SHP77 treated with DMSO at 0.1 percent for 48 hours (cell line): Measurements from ENCODE around the gene TIPARP.
"Not testable (repeated sequence)": the region's sequence is repeated elsewhere in the genome, so short reads cannot be mapped to it uniquely, and the experiment has no call there.

Source experiments
- DNase-seq: peaks from one replicate; lab custom pipeline; 2025; lab: John Stamatoyannopoulos, UW

The TIPARP gene

GRCh38 chr3:156648086-156648485, 26.3 kb upstream of the TIPARP start:
- no peak for DNase-seq

DNA sequence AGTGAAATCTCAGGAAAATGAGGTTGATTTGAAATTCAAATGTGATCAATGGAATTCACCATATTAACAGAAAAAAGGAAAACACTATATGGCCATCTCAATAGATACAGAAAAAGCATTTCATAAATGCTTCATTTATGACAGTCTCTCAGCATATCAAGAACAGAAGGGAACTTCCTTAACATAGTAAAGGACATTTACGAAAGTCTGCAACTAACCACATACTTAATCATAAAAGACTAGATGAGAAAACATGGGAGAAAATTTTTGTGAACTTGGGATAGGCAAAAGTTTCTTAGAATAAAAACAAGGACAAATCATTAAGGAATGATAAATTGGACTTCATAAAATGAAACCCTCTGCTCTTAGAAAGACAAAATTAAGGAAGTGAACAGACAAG, 24.7 kb upstream of the TIPARP start:
- DNase-seq: no peak

- DNase-seq: not testable (repeated sequence)
Measured at GRCh38 chr3:156652661-156653060, 21.7 kb upstream of the TIPARP start.

- no peak for DNase-seq
Measured at GRCh38 chr3:156654834-156655233, 19.6 kb upstream of the TIPARP start.

GRCh38 chr3:156655819-156656550, 18.4 kb upstream of the TIPARP start:
- no peak for DNase-seq

DNA sequence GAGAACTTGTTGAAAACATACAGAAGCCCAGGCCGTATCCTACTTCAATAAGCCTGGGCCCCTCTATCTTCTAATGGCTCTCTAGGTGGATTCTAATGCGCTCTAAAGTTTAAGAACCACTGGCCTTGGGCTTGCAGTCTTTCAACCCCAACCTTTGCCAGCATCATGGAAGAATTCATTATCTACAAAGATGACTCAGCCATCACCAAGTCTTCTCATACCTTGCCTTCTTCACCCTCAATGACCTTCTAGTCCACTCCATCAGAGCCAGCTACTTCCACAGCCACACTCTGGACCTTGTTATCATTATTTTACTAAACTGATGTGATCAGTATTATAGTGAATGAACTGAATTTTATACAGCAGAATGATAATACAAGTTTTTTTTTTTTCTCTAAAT, 16.9 kb upstream of the TIPARP start:
- DNase-seq: no peak

GRCh38 chr3:156657862-156658731, 16.3 kb upstream of the TIPARP start:
- no peak for DNase-seq

- no peak for DNase-seq
Measured at GRCh38 chr3:156658732-156659090, 15.7 kb upstream of the TIPARP start.

DNA sequence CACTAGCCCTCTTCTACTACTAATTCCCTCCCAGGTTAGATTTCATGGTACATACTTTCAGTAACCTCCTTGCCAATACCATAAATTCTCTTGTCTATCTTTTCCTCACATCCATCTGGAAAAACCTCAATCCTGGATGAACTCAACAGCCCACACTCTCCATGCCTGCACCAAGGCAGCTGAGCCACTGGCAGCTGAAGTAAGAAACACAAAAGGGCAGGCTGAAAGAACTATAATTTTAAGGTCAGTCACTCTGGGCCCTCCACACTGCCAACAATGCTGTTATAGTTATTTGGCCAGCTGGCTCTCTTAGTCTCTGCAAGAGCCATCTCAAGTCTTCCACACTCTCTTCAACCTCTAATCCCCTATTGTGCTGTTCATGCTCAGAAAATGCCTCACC, 15.1 kb upstream of the TIPARP start:
- no peak for DNase-seq

DNA sequence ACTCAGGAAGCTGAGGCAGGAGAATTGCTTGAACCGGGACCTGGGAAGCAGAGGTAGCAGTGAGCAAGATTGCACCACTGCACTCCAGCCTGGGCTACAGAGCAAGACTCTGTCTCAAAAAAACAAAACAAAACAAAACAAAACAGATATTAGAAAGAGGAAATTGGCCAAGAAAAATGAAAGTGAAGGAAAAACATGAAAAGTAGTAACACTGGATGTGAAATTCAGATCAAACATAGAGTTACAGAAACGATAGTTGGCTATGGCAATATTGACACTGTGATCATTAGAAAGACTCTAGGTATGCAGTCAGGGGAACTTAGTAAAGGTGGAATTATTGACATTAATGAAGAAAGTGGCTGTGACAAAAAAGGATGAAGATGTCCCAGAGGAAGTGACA, 13.2 kb upstream of the TIPARP start:
- no peak for DNase-seq

GRCh38 chr3:156664011-156664830, 10.2 kb upstream of the TIPARP start:
- DNase-seq: no peak

GRCh38 chr3:156664831-156665178, 9.6 kb upstream of the TIPARP start:
- DNase-seq: no peak

DNA sequence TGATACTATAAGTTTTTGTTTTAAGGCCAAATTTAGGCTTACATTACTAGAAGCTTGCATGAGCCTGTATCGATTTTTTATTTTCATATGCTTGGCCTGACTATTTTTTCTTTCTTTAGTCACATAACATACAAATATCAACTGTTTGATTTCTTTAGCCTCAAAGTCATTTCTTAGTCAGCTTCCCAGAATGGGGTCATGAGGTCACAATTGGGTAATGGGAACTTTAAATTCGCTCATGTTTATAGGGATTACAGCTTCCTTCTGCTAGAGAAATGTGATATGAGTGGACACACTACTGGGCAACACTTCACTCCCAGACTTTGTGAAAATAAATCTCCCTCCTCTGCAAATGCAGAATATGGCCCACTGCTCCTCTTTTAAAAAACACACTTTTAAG, 9.1 kb upstream of the TIPARP start:
- DNase-seq: no peak

GRCh38 chr3:156666073-156666472, 8.3 kb upstream of the TIPARP start:
- no peak for DNase-seq

DNA sequence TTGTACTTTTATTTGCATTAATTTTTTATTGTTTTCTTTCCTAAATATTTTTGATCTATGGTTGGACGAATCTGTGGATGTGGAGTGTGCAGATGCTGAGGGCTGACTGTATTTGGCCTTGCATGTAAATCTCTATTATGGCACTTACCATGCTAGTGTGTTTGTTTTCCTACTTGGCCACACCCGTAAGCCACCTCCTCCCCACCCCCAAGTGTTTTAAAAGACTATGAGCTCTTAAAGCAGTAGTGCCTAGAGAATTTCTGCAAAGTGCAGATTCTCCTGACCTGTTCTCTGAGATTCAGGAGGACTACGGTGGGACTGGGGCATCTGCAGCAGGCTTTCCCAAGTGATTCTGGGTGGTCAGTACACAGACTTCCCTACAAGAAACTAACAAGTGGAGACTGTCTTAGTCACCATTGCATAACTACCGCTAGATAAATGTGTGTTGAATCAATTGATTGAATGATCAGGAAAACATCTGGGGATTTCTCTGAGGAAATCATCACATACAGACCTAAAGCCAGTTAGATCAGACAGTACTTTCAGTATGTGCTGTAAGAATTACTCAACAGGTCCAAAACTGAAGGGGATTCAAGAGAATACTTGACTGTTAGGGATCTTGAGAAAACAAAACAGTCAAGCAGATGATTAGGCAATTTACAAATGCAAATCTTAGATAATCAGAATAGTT, 6.2 kb upstream of the TIPARP start:
- no peak for DNase-seq

GRCh38 chr3:156670077-156670476, 4.3 kb upstream of the TIPARP start:
- DNase-seq: no peak

- no peak for DNase-seq
Measured at GRCh38 chr3:156670652-156671051, 3.7 kb upstream of the TIPARP start.

DNA sequence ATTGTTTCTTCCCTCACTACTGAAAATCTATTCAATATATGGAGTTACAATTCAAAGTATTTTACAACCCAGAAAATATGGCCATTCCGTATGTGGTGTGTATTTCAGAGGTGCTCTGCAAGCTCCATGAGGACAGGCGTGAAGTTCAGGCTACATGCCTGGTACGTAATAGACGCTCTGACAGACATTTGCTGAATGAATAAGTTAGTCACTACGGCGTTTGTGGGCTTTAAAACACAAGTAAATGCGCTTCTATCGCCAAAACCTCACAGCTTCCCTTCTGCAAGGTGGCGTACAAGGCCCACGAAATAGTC, 701 bp upstream of the TIPARP start:
- no peak for DNase-seq

- peak; percentile 11 for DNase-seq
Measured at GRCh38 chr3:156674911-156675829, 780 bp downstream of the TIPARP start.

DNA sequence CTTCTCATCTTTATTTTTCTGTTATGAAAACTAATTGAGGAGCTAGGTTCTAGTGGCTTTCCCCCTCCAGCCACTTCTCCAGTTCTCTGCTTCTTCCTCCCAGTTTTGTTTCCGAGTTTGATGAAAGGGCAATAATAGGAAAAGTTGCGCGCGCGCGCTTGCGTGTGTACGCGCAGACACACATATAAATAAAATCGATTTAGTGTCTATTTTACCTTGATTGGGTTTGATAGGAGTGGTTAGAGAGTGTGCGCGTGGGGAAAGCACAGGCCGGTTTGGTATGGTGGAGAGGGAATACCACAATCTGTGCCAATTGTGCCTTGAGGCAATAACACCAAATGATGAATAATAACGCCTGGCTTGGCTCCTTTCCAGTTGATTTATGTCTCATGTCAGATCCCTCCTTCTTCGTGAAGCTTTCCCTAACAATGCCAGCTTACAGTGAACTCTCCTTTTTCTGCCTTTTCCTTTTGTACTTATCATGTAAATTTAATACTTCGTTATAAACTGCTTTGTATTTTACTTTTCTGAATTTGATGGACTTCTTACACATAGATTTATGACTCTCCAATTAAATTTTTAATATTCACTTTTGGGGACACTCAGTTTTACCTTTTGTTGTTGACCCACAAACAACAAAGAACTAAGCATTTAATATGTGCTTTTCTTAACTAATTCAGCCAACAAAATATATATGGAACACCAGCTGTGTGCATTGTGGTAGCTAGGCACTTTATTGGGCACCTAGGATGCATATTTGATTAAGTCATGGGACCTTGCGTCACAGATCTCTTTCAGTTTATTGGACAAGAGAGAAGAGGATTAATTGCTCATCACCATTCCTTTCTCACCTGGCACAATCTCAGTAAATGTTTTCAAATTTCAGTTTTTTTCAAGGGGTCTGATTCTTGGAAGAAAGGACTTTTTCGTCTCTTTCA, 1.7 kb downstream of the TIPARP start:
- peak; percentile 53 for DNase-seq
